Measurements from ENCODE around the gene ACTL6B. TPM values are rescaled to one million over a fixed set of nuclear protein-coding genes. Genes with fewer than 3 reads are reported as not detected.

ACTL6B gene
- total RNA-seq, 2 experiments from 2014 or later: not detected

- no peaks in the 10 kb centered on the region for H4K20me1 ChIP-seq (ENCODE audit: insufficient read depth, low read length)
- no peaks in the 10 kb centered on the region for H3K9me2 ChIP-seq (ENCODE audit: insufficient read depth, low read length)
- BruUV-seq (replicated peaks): no TSS peak
- H3K79me2 ChIP-seq (ENCODE audit: insufficient read depth, low read depth, low read length): no peaks in the 10 kb centered on the region
- H3K36me3 ChIP-seq (ENCODE audit: insufficient read depth, low read length): peaks cover 100% of the 10 kb centered on the region
- DNase-seq (ENCODE audit: low spot score): no peak
- no peak overlapping the region for H3K4me2 ChIP-seq (ENCODE audit: low read length)
- no peaks in the 10 kb centered on the region for H3K9me3 ChIP-seq (ENCODE audit: low read length)
- no peaks in the 10 kb centered on the region for H3K4me1 ChIP-seq (ENCODE audit: insufficient read depth, low read length, poor library complexity, severe bottlenecking)
- CTCF ChIA-PET (ENCODE audit: unreplicated experiment): no interaction called here
- intact Hi-C loops (cut with micrococcal nuclease; ENCODE audit: unreplicated experiment): no loop called here
- no peak for TF ChIP-seq EZH2phosphoT487 (IDR thresholded peaks at IDR 0.05; ENCODE audit: borderline replicate concordance, low read depth, low read length)
- TF ChIP-seq CTCF (conservative IDR thresholded peaks at IDR 0.05; ENCODE audit: low read length): no peak
- no peak overlapping the region for H2AFZ ChIP-seq (ENCODE audit: low read length)
- no peak overlapping the region for H3K4me3 ChIP-seq (ENCODE audit: low read depth, low read length, poor library complexity, severe bottlenecking)
- POLR2A ChIA-PET: no interaction called here
- H3K27ac ChIP-seq (ENCODE audit: low read depth, low read length, poor library complexity, severe bottlenecking): no peak overlapping the region
These were observed 26.0 kb upstream of the ACTL6B start for GRCh38 chr7:100682228-100682741.

- Histone ChIP-seq H3K4me3 (ENCODE audit: low read depth, low read length, poor library complexity, severe bottlenecking) (no peak overlapping the region), H3K9me2 (ENCODE audit: insufficient read depth, low read length) (no peaks in the 10 kb centered on the region), H3K4me2 (ENCODE audit: low read length) (no peak overlapping the region), H3K36me3 (ENCODE audit: insufficient read depth, low read length) (peaks cover 100% of the 10 kb centered on the region), H3K79me2 (ENCODE audit: insufficient read depth, low read depth, low read length) (no peaks in the 10 kb centered on the region), H3K4me1 (ENCODE audit: insufficient read depth, low read length, poor library complexity, severe bottlenecking) (no peaks in the 10 kb centered on the region), H3K9me3 (ENCODE audit: low read length) (no peaks in the 10 kb centered on the region), H3K27ac (ENCODE audit: low read depth, low read length, poor library complexity, severe bottlenecking) (no peak overlapping the region), H4K20me1 (ENCODE audit: insufficient read depth, low read length) (no peaks in the 10 kb centered on the region), H2AFZ (ENCODE audit: low read length) (no peak overlapping the region)
- DNase-seq (ENCODE audit: low spot score): no peak
- BruUV-seq (replicated peaks): no TSS peak
- CTCF ChIA-PET (ENCODE audit: unreplicated experiment): no interaction called here
- TF ChIP-seq CTCF (conservative IDR thresholded peaks at IDR 0.05; ENCODE audit: low read length) (no peak), EZH2phosphoT487 (IDR thresholded peaks at IDR 0.05; ENCODE audit: borderline replicate concordance, low read depth, low read length) (no peak)
- POLR2A ChIA-PET: no interaction called here
- intact Hi-C loops (cut with micrococcal nuclease; ENCODE audit: unreplicated experiment): no loop called here
These were observed 25.4 kb upstream of the ACTL6B start for GRCh38 chr7:100681491-100682227.

GRCh38 chr7:100680576-100681271 is 24.5 kb upstream of the ACTL6B start:
- TF ChIP-seq EZH2phosphoT487 (IDR thresholded peaks at IDR 0.05; ENCODE audit: borderline replicate concordance, low read depth, low read length) (no peak), CTCF (conservative IDR thresholded peaks at IDR 0.05; ENCODE audit: low read length) (no peak)

More at GRCh38 chr7:100680576-100681271, 24.5 kb upstream of the ACTL6B start:
- POLR2A ChIA-PET: no interaction called here
- H3K4me2 ChIP-seq (ENCODE audit: low read length): no peak overlapping the region
- no peak overlapping the region for H2AFZ ChIP-seq (ENCODE audit: low read length)
- peaks cover 95% of the 10 kb centered on the region for H3K36me3 ChIP-seq (ENCODE audit: insufficient read depth, low read length)
- H3K27ac ChIP-seq (ENCODE audit: low read depth, low read length, poor library complexity, severe bottlenecking): no peak overlapping the region
- no peaks in the 10 kb centered on the region for H3K79me2 ChIP-seq (ENCODE audit: insufficient read depth, low read depth, low read length)
- peaks cover 6% of the 10 kb centered on the region for H3K4me1 ChIP-seq (ENCODE audit: insufficient read depth, low read length, poor library complexity, severe bottlenecking)
- no peak for DNase-seq (ENCODE audit: low spot score)
- BruUV-seq (replicated peaks): no TSS peak
- H4K20me1 ChIP-seq (ENCODE audit: insufficient read depth, low read length): 0 out of 2 replicates have a peak, but pooled peaks cover 4% of the 10 kb centered on the region
- intact Hi-C loops (cut with micrococcal nuclease; ENCODE audit: unreplicated experiment): no loop called here
- CTCF ChIA-PET (ENCODE audit: unreplicated experiment): no interaction called here
- H3K9me3 ChIP-seq (ENCODE audit: low read length): no peaks in the 10 kb centered on the region
- H3K9me2 ChIP-seq (ENCODE audit: insufficient read depth, low read length): no peaks in the 10 kb centered on the region
- H3K4me3 ChIP-seq (ENCODE audit: low read depth, low read length, poor library complexity, severe bottlenecking): no peak overlapping the region
